Stomach (tissue), 9 donors: ENCODE results near the gene LAMP1. TPM values are rescaled to one million over a fixed set of nuclear protein-coding genes. Genes with fewer than 3 reads are reported as not detected.

ENCODE experiments used
- DNase-seq, 2 donors: peaks; one replicate each; pipeline versions ENCODE4 v3.0.0 to v3.0.0-alpha.2; 2013 to 2019
- H3K27ac ChIP-seq, 5 donors: fragments of 200-600 bp in 4 of 5; sonication (generic) in 4 of 5; one replicate each; pipeline ENCODE4 v1.5.1; 2013 to 2019; ENCODE audit warnings: mild to moderate bottlenecking in 1 of 5, moderate library complexity in 1 of 5
- H3K27me3 ChIP-seq, 3 donors: fragments of 200-600 bp; sonication (generic); one replicate each; pipeline ENCODE4 v1.5.1; 2017 to 2019; ENCODE audit warnings: mixed run types in 1 of 3
- H3K36me3 ChIP-seq, 4 donors: fragments of 200-600 bp; sonication (generic); 1 replicate in 3 of 4; 2 replicates in 1 of 4; pipeline ENCODE4 v1.5.1; 2016 to 2019
- H3K4me1 ChIP-seq, 4 donors: fragments of 200-600 bp; sonication (generic); one replicate each; pipeline ENCODE4 v1.5.1; 2016 to 2019
- H3K4me3 ChIP-seq, 4 donors: fragments of 200-600 bp; sonication (generic) in 3 of 4; one replicate each; pipeline ENCODE4 v1.5.1; 2016 to 2019; ENCODE audit warnings: mild to moderate bottlenecking in 1 of 4
- H3K9me3 ChIP-seq, 4 donors: fragments of 200-600 bp; sonication (generic); one replicate each; pipeline ENCODE4 v1.5.1; 2016 to 2019
- CTCF ChIP-seq, 7 experiments: fragments of 450-650 bp in 4 of 7; fragments of 200-600 bp in 3 of 7; sonication (generic) in 3 of 7; IDR thresholded peaks; one replicate each; pipeline ENCODE4 v1.5.1; 2016 to 2019; ENCODE audit warnings: antibody characterized with exemption in 7 of 7, control low read depth in 2 of 7, mild to moderate bottlenecking in 1 of 7
- EP300 ChIP-seq: sonication (generic); formaldehyde crosslinking; IDR thresholded peaks from one replicate; pipeline ENCODE4 v1.6.1; 2017; ENCODE audit warnings: antibody characterized with exemption
- POLR2A ChIP-seq, 4 donors: fragments of 450-650 bp; IDR thresholded peaks; one replicate each; pipeline ENCODE4 v1.6.1; 2016; ENCODE audit warnings: antibody characterized with exemption in 4 of 4, control low read depth in 2 of 4, mild to moderate bottlenecking in 1 of 4, moderate library complexity in 1 of 4
- POLR2AphosphoS5 ChIP-seq, 3 donors: sonication (generic); formaldehyde crosslinking; IDR thresholded peaks; one replicate each; pipeline ENCODE4 v1.6.1; 2016; ENCODE audit warnings: antibody characterized with exemption in 3 of 3
- WGBS, 5 donors: extraction: QIAGEN DNeasy Blood & Tissue Kit in 3 of 5; methylation state at CpG; one replicate each; pipeline versions ENCODE4 v1.1.5 to v1.1.7; 2013 to 2018; 5-methylcytosine and 5-hydroxymethylcytosine counted together
- intact Hi-C: fragments of 100-400 bp; cut with DNase I; formaldehyde crosslinking; loops from one replicate; pipeline ENCODE4 v1.15.1; 2023; ENCODE audit warnings: low total_unique reads
- polyA plus RNA-seq, 3 donors: library from polyadenylated mRNA; stranded (reverse); fragments of 200-250 nt; gene quantifications; one replicate each; pipeline ENCODE4 v1.2.3, GENCODE V29; 2013
- total RNA-seq, 5 donors: library from RNA; depleted of rRNA; stranded (reverse); fragments of >200 nt; gene quantifications; one replicate each; pipeline versions ENCODE4 v1.1.0 to v1.2.3, GENCODE V29; 2014 to 2016
- donor health status: healthy with polysubstance abuse.
- donor health status: Bipolar disorder and iron deficiency.
- donor health status: healthy.

LAMP1 gene
- total and polyA plus RNA-seq, 8 donors, result 20.9 to 121 (median 50.0) TPM

GRCh38 chr13:113302986-113303385, 5.9 kb downstream of the LAMP1 start:
- peaks cover 16 to 54% (median 27%) of the 10 kb centered on the region in 4 donors for H3K4me1 ChIP-seq
- WGBS, 5 donors, result 82 to 90% (median 86%) methylated on average over 7 of the region's 7 CpGs
- intact Hi-C loops, result no loop called here
- H3K9me3 ChIP-seq, result no peaks in the 10 kb centered on the region
- DNase-seq, result no peak
- TF ChIP-seq POLR2A (IDR thresholded peaks at IDR 0.05) (no peak), CTCF (IDR thresholded peaks at IDR 0.05) (no peak), POLR2AphosphoS5 (IDR thresholded peaks at IDR 0.05) (no peak), EP300 (no peak)
- no peak overlapping the region for H3K4me3 ChIP-seq
- peaks cover 0 to 30% (median 23%) of the 10 kb centered on the region in 4 donors for H3K36me3 ChIP-seq
- H3K27me3 ChIP-seq, result no peaks in the 10 kb centered on the region
- no peak overlapping the region for H3K27ac ChIP-seq

DNA sequence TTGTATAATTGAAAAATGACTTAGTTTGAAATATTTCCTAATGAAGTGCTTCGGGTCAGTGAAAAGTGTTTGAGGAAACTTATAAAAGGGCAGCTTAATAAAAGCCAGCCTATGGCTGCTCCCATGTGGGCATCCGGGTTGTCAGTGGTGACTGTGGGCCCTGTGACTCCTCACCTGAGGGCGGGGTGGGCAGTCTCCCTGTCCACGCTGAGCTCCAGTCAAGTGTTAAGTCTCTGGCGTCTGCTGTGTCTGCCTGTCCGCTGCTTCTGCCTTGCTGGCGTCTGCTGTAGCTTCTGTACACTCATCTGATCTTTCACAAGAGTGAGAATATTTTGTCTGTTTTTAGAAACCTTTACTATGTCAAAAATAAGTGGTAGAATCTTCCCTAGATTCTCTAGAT, 7.1 kb downstream of the LAMP1 start:
- Histone ChIP-seq H3K4me3 (no peak overlapping the region), H3K27ac (no peak overlapping the region), H3K9me3 (no peaks in the 10 kb centered on the region), H3K36me3 (peaks cover 0 to 33% (median 27%) of the 10 kb centered on the region in 4 donors), H3K27me3 (no peaks in the 10 kb centered on the region), H3K4me1 (peaks cover 6 to 43% (median 16%) of the 10 kb centered on the region in 4 donors)
- no peak for DNase-seq
- intact Hi-C loops, result no loop called here
- whole genome bisulfite sequencing, 5 donors, result 88 to 93% (median 92%) methylated on average over 7 of the region's 7 CpGs
- TF ChIP-seq POLR2A (IDR thresholded peaks at IDR 0.05), result no peak
- no peak for TF ChIP-seq POLR2AphosphoS5 (IDR thresholded peaks at IDR 0.05)
- TF ChIP-seq EP300, result no peak
- no peak for TF ChIP-seq CTCF (IDR thresholded peaks at IDR 0.05)

DNA sequence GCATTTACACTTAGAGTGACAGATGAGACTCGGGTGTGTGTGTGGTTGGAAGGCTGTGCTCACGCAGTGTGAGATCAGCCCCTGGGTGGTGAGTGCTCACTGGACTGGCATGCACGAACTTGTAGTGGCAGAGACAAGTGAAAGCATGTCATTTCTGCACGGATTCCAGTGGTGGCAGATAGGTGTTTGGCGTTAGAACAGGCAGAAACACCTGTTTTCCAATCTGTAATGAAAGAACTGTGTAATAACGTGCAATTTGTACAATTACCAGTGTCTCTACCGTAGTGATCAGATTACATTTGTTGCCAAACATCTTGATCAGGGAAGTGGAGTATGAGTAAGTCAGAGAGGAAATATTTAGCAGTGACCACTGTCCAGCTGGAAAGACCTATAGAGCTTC, 8.2 kb downstream of the LAMP1 start:
- no peaks in the 10 kb centered on the region for H3K9me3 ChIP-seq
- WGBS, 5 donors, result 56 to 65% (median 58%) methylated on average over 7 of the region's 7 CpGs
- peaks cover 0 to 32% (median 9%) of the 10 kb centered on the region in 4 donors for H3K4me1 ChIP-seq
- H3K36me3 ChIP-seq, result peaks cover 7 to 43% (median 37%) of the 10 kb centered on the region in 4 donors
- intact Hi-C loops, result no loop called here
- no peak overlapping the region for H3K27ac ChIP-seq
- no peak for TF ChIP-seq CTCF (IDR thresholded peaks at IDR 0.05)
- TF ChIP-seq POLR2AphosphoS5 (IDR thresholded peaks at IDR 0.05), result no peak
- TF ChIP-seq POLR2A (IDR thresholded peaks at IDR 0.05), result no peak
- H3K4me3 ChIP-seq, result no peak overlapping the region
- no peak for DNase-seq
- no peaks in the 10 kb centered on the region for H3K27me3 ChIP-seq

- peaks cover 26 to 61% (median 58%) of the 10 kb centered on the region in 4 donors for H3K36me3 ChIP-seq
- peaks cover 0 to 21% (median 6%) of the 10 kb centered on the region in 4 donors for H3K4me1 ChIP-seq
- DNase-seq, result no peak
- H3K27ac ChIP-seq, result no peak overlapping the region
- intact Hi-C loops, result no loop called here
- H3K4me3 ChIP-seq, result no peak overlapping the region
- no peaks in the 10 kb centered on the region for H3K27me3 ChIP-seq
- TF ChIP-seq EP300 (no peak), POLR2A (IDR thresholded peaks at IDR 0.05) (no peak), CTCF (IDR thresholded peaks at IDR 0.05) (no peak), POLR2AphosphoS5 (IDR thresholded peaks at IDR 0.05) (no peak)
- no peaks in the 10 kb centered on the region for H3K9me3 ChIP-seq
Observed at GRCh38 chr13:113307491-113307890, 10.5 kb downstream of the LAMP1 start.
